D721Med (cell line): ENCODE data around the gene RUNX1.

Source experiments
- DNase-seq: peaks from one replicate; pipeline ENCODE4 v3.0.0; 2011; ENCODE audit warnings: low spot score; ENCODE audit not compliant: insufficient read length
- FAIRE-seq: peaks from 2 replicates; lab custom pipeline; 2011; peaks lifted over from hg19 to GRCh38; lab: Jason Lieb, UNC
- TF ChIP-seq, protein P1 (sequence below): IDR thresholded peaks from 2 replicates; pipeline ENCODE4 v1.5.1; 2012; ENCODE audit warnings: mild to moderate bottlenecking, control low read depth; ENCODE audit not compliant: insufficient read depth; ENCODE audit errors: missing control alignments

The RUNX1 gene

GRCh38 chr21:35010447-35010846 is 38.7 kb downstream of the RUNX1 start:
- TF ChIP-seq, protein P1, sequence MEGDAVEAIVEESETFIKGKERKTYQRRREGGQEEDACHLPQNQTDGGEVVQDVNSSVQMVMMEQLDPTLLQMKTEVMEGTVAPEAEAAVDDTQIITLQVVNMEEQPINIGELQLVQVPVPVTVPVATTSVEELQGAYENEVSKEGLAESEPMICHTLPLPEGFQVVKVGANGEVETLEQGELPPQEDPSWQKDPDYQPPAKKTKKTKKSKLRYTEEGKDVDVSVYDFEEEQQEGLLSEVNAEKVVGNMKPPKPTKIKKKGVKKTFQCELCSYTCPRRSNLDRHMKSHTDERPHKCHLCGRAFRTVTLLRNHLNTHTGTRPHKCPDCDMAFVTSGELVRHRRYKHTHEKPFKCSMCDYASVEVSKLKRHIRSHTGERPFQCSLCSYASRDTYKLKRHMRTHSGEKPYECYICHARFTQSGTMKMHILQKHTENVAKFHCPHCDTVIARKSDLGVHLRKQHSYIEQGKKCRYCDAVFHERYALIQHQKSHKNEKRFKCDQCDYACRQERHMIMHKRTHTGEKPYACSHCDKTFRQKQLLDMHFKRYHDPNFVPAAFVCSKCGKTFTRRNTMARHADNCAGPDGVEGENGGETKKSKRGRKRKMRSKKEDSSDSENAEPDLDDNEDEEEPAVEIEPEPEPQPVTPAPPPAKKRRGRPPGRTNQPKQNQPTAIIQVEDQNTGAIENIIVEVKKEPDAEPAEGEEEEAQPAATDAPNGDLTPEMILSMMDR, result no peak
- DNase-seq (no peak), FAIRE-seq (no peak)

DNA sequence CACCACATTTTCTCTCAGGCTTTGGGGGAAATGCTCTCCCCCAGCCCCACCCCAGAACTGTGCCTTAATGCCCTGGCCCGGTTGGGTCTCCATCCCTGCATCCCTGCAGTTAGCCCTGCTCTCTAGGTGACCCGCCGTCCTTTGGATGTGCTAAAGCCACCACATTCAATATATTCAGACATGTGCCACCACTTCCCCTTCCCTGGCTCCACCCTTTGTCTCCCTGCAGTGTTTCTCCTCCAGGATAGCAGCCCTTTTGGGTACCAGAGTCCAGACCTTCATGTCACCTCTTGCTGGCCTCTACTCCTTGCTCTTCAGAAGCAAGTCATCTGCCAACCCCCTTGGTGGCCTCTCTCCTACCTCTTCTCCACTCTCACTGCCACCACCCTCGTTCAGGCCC is 41.8 kb downstream of the RUNX1 start:
- no peak for DNase-seq
- no peak for FAIRE-seq
- TF ChIP-seq, protein P1, result no peak

- no peak for FAIRE-seq
- TF ChIP-seq, protein P1, result no peak
- no peak for DNase-seq
Measured at GRCh38 chr21:35006771-35007170, 42.3 kb downstream of the RUNX1 start.

GRCh38 chr21:35006248-35006647 is 42.9 kb downstream of the RUNX1 start:
- DNase-seq, result no peak
- TF ChIP-seq, protein P1, result no peak
- no peak for FAIRE-seq

- FAIRE-seq (no peak), DNase-seq (no peak)
- TF ChIP-seq, protein P1, result no peak
Measured at GRCh38 chr21:35005560-35006224, 43.4 kb downstream of the RUNX1 start.

DNA sequence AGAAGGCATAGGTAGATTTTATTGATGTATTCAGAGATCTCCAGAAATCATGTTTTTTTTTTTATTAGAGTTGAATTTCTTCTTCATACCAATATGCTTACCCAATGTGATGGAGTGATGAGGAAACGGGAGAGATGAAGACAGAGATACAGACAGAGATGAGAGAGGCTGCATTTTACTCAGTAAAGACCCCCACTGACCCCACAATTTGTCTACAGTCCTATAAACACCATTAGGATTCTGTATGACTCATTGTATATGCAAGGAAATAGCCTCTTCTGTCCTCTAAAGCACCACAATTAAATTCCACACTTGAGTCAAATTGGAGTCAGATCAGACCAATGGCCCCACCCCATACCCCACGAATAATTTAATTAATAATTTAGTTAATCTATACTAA is 44.0 kb downstream of the RUNX1 start:
- TF ChIP-seq, protein P1, result no peak
- no peak for FAIRE-seq
- no peak for DNase-seq

DNA sequence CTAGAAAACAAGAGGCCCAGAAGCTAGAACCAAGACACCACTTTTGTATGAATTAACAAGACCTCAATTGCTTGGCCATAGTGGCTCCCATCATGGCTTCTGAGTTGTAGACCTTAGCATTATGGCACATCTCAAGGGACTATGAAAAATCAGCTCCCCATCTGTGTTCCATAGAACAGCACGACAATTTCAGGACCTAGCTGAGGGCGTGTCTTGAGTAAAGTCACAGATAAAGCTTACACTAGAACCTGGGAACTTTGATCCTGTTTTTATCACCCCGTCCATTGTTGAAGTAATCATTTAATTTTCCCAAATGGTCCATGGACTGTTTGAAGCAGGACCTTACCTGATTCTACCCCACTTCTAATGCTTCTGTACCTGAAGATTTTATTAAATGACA is 44.8 kb downstream of the RUNX1 start:
- TF ChIP-seq, protein P1, result no peak
- FAIRE-seq (no peak), DNase-seq (no peak)
